NOMO-1 treated with dmso at 0.1 percent for 144 hours (cell line): ENCODE measurements around the gene TFF3.

ENCODE experiments used
- DNase-seq: peaks from one replicate; lab custom pipeline; 2025; ENCODE audit not compliant: unreplicated experiment; lab: John Stamatoyannopoulos, UW

The TFF3 gene

DNA sequence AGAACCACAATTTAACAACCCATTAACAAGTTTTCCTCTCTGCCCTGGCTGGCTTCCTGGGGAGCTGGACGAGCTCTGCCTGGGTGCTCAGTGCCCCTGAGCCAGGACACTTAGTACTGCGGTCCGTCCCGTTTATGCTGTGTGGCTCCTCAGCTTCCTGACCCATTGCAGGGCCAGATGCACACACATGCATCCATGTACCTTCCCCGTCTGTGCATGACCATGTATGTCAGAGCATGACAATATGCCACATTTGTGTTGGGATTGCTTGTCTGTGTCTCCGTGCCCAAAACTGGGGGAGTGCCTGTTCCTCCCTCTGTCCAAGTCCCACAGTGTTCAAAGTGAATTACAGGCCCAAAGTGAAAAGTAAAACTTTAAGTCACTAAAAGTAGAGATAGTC lies 9.7 kb upstream of the TFF3 start:
- DNase-seq: no peak

DNA sequence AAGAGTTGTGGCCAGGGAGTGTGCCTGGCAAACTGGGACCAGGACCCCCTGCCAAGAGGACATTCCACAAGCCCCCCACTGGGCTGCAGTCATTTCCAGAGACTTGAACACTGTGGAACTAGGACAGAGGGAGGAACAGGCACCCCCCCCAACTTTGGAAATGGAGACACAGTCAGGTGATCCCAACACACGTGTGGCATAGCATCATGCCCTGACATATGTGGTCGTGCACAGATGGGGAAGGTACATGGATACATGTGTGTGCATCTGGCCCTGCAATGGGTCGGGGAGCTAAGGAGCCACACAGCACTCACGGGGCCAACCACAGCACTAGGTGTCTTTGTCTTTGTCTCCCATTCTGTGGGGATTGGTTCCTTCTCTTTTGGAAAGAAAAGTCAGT lies 6.6 kb upstream of the TFF3 start:
- DNase-seq: no peak

DNA sequence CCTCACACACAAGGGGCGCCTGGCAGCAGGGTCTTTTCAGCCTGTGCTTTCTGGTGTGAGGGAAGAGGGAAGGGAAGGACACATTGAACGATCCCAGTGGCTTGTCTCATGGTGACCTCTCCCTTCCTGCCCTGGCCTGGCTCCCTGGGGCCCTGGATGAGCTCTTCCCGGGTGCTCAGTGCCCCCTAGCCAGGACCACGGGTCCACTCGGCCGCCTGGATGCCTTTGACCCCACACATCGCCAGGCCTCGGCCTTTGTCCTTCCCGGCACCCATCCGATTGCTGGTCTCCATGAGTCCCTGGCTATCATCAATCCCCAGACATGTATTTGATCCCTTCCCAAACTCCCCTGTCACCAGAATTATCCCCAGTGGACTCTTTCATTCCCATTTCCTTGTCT lies 6.0 kb upstream of the TFF3 start:
- no peak for DNase-seq

DNA sequence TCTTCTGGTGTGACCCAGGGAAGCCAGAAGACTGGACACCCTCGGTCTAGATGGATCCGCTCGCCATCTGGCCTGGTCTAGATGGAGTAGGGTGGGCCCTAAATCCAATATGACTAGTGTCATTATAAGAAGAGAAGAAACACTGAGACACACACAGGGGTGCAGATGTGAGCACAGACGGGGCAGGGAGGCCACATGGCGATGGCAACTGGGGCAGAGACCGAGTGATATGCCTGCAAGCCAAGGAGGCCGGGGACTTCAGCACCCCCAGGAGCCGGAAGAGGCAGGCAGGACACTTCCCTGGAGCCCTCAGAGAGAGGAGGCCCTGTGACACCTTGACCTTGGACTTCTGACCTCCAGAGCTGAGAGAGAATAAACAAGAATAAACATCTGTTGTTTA lies 5.6 kb upstream of the TFF3 start:
- no peak for DNase-seq

DNA sequence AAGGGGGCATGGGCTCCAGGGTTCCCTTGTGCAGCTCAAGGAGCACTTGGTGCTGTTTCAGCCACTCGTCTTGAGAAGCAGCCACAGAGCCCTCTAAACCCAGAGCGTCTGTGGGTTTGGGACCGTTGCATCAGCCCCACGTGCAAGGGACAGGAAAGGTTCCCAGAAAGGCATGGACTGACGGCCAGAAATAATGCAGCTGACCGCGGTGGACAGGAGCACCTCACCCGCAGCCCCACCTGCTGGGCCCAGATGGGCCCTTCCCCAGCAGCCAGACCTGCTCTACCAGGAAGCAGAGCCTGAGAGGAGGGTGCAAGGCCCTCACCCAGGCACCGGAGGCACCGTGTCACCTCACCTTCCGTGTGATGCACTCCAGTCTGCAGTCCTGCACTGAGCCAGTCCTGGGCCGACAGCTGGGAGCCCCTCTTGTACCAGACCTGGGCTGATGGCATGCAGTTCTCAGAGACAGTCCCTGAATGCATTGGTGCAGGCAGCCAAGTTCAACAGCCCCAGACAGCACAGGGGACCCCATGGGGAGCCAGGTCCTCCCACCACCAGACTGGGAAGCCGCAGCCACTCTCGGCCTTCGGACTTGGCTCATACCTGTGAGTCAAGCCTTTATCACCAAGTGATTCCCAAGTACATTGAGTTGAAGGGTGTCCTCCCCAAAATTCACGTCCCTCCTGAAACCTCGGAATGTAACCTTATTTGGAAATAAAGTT lies 4.8 kb upstream of the TFF3 start:
- no peak for DNase-seq

DNA sequence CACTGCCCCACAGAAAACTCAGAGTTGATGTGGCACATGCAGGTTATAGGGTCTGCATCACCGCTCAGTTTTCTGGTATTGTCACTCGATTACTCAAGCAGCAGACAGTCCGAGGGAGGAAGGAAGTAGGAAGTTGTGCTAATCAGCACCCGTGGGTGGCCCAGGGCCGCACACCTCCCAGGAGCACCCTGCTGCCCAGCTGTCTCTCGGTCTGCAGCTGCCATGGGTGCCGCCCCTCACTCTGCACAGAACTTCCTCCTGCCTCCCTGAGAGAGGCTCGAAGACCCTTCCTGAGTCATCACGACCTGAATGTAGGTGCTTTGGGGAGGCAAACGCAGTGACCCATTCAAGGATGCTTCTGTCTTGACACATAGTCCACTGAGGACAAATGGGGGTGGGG lies 4.2 kb upstream of the TFF3 start:
- DNase-seq: no peak

DNA sequence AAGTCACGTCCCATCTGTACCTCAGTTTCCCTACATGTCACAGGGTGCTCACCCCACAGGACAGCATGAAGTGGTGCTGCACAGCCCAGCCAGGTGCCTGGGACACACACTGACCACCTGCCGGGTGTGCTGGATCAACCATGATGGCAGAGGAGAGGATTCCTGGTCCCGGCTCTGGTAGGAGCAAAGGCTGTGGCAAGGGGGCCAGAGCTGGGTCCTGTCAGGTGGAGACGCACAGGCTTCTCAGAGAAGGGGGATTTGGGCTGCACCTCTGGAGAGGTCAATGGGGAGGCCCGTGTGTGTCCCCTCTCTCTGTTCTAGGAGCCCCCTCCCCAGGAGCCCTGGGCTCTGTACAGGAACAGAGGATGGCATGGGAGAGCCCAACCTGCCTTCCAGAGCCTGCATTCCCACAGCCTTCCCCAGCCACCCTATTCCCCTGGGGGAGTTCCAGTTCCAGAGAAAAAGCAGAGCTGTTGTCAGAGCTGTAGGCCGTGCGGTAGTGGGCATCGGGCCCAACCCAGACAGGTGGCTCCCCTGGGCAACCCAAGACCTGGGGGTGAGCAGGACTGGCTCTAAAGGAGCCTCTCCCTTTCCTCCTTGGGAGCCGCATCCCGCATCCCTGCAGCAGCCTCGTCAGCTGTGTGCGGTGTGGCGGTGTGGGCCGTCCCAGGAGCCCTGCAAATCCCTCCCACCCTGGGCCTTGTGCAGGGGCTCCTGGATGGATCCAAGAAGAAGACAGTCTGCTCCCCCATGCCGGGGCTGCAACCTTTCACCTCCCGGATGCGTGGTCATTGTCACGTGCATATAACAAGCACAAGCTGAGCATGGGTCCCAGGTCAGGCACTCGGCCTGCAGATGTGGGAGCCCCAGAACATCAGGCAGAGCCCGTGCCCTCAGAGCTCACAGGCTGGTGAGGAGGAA lies 2.9 kb upstream of the TFF3 start:
- no peak for DNase-seq

DNA sequence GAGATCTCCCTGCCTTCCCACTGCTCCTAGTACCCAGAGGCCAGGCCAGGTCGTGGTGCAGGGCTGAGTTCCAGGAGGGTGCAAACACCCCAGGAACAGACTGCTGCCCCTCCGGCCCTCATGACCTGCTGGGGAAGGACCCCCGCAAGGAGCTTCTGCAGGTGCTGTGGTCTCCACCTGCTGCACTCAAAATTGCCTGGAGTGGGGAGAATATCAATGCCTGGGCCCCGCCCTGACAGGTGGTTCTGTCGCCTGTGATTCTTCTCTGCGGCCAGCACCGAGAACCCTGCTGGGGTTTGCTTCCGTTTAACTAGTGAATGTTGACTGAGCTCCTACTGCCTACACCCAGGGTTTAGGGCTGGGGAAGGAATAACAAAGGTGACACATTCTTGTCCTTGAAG lies 2.1 kb upstream of the TFF3 start:
- DNase-seq: no peak

DNA sequence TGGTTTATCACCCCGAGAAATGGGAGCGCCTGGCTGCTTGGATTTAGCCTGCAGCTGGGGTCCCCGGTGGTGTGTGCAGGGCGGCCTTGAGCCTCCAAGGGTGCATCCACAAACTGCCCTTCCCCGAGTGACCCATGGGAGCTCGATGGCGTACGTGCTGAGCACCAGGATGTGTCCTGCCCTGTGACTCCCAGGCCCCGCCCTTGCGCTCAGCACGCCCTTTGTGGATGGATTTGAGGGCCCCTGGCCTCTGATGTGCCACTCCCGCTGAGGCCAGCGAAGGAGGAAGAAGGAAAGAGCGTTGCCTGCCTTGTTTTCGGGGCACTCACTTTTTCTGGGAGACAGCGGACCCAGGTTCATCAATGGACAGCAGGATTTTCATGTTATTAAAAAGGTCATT lies 1.7 kb upstream of the TFF3 start:
- DNase-seq: no peak

DNA sequence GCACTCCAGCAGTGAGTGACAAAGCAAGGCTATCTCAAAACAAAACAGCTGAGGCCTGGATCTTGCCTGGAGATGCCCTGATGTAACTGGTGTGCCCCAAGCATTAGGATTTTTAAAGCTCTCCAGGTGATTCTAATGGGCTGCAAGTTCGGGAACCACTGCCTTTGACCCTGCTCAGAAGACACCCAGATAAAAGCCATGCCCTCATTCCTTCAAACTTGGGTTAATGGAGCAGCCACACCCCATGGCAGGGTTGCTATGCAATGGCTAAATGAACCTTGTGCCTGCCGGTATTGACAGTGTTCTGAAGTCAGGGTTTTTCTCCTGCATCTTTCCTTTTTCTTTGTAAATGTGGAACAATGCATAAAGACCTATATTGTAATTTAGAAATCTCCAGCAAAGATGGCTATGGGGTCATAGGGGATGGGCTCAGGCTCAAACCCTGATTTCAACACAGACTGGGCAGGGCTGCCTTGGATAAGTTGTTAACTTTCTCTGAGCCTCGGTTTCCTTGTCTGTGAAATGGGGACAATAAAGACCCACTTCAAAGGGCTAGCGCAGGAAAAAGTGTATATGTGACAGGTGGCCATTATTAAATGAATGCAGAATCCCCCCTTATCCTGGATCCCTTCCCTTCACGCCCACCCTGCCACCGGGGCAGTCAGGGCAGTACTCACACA lies 453 bp downstream of the TFF3 start:
- no peak for DNase-seq

DNA sequence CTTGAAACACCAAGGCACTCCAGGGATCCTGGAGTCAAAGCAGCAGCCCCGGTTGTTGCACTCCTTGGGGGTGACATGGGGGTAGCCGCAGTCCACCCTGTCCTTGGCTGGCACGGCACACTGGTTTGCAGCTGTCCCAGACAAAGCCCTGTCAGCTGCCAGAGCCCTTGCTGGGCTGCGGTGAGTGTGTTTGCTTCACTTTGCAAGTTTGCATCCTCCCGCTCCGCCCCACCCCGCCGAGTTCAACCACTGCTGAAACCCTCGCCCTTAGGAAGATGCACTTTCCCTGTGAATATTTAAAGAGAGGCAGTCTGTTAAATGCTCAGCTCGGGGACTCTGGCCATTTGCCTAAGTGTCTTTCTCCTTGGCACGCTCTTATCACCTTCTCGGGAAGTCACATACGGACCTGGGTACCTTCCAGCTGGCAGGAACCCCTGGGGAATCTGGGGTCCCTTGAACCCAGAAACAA lies 1.7 kb downstream of the TFF3 start:
- DNase-seq: no peak

DNA sequence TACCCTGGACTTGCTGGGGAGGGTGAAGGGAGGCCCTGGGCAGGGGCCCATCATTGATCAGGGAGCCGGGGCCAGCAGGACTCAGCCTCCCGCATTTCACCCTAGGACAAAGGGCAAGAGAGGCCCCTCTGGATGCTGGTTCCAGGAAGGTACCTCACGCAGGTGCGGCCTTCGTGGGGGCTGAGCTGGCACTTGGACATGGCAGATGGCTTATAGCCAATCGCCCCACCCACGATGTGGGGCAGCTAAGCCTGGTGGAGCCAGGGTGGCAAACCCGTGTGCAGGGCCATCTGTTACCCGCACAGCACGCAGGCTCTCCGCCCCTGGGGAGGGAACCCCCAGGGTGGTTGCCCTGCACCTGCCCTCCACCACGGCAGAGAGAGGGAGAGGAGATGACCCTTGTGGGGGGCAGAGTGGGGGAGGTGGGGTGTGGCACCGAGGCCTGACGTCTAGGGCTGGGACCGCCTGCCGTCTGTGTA lies 2.5 kb downstream of the TFF3 start:
- no peak for DNase-seq

DNA sequence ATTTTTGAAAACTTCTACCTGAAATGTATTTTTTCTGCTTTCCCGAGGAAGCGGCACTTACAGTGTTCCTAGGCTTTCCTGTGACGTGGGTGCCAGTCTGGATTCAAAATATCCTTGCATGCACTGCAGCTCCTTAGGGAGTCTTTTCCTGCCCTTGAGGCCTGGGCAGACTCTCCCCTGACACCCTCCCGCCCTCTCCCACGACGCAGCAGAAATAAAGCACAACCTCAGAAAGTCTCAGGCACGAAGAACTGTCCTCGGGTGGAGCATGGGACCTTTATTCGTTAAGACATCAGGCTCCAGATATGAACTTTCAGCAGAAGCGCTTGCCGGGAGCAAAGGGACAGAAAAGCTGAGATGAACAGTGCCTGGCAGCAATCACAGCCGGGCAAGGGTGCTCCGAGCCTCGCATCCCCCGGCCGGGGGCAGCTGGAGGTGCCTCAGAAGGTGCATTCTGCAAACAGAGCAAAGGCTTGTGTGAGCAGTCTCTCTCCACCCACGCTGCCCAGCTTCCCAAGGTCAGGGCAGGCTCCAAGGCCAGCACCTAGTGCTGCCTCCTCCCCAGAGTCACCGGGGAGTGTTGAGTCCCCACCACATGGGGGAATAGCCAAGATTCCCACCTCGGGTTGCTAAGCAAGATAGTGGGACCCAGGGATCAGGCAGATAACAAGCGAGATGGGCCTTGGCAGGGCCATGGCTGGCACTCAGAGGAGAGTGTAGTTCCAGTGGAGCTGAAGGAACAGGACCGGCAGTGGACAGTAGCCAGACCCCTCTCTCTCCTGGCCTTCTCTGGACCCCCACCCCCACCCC lies 3.2 kb downstream of the TFF3 start:
- no peak for DNase-seq

DNA sequence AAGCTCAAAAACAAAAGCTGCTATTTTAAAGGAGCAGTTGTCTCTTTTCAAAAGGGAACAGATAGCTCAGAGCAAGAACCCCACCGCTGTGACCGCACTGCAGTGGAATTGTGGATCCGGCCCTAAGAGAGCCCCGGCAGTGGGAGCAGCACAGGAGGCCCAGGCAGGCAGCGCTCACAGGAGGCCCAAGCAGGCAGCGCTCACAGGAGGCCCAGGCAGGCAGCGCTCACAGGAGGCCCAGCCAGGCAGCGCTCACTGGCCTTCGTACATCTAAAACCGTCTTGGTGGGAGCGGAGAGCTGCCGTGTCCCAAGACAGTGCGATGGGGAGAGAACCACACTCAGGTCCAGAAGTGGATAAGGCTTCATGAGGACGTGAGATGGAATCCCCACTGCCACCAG lies 4.0 kb downstream of the TFF3 start:
- DNase-seq: no peak

DNA sequence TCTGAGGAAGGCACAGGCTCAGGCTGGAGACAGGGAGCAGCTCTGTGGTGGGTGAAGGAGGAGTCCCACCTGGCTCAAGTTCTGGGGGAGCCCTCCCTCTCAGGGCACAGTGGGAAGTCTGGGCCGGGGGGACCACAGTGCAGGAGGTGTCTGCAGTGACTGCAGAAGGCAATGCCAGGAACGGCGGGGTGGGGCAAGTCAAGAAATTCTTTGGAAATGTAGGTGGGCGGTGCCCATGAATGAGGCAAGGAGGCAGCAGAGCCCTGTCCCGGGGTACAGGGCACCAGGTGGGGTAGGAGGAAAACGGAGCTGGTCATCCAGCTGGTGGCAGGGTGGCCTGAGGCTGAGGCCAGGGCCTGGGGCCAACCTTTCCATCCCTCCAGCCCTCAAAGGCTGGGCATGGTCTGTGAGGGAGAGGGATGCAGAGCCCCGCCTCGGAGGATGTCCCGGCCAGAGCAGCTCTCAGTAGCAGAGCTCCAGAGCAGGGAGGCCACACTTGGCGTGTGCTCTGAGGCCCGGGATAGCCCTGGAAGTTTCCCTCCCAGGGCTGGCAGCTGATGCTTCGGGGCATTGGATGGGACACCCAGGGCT lies 4.7 kb downstream of the TFF3 start:
- no peak for DNase-seq

DNA sequence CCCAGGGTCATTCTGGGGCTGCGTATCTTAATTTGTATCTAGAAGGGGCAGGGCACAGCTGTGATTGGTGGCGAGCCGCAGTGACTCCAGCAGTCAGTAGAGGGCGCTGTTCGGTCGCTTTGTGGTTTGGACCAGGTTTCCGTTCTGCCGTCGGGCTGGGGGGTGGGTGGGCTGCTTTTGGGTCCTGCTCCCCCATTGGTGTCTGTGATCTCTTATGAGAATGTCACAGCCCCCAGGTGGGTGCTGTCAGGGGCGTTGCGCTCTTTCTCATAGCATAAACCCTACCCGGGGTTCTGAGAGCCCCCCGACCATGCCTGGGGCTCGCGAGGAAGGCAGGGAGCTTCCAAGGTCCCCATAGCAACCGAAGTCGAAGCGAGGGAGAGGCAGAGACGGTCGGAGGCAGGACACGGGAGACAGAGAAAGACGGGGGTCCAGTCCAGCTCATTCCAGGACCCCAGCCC lies 5.4 kb downstream of the TFF3 start:
- DNase-seq: no peak

DNA sequence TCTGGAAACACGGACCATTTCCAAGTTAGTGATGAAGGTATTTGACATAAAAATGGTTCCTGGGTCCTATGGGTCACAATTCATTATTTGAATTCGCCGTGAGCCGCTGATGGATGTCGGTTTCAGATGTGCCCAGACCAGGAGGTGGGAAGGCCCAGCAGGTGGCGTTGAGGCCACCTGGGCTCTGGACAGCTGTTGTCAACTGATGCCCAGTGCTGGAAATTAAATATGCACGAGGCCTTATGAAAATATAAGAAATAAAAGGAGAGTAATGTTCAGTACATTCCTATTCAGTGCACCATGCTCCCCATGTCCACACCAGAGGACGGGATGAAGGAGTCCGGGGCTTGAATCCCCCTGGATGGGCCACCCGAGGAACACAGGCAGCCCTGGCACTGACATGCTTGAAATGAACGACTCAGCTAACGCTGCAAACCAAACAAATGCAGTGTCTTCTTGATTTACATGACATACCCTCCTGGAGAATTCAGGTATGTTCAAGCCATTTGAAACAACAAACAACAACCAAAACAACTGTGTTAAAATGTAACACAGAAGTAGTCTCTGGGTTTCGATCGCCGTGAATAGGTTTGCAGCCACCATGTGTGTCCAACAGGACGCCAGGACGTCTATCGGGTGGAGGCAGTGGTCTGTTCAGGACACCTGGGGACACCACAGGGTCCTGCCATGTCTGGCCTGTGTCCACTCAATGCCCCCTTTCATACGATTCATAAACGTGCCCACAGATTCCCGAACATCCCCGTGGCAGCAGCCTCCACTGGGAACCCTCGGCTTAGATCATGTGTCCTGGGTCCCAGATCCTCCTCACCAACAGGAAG lies 6.1 kb downstream of the TFF3 start:
- no peak for DNase-seq

DNA sequence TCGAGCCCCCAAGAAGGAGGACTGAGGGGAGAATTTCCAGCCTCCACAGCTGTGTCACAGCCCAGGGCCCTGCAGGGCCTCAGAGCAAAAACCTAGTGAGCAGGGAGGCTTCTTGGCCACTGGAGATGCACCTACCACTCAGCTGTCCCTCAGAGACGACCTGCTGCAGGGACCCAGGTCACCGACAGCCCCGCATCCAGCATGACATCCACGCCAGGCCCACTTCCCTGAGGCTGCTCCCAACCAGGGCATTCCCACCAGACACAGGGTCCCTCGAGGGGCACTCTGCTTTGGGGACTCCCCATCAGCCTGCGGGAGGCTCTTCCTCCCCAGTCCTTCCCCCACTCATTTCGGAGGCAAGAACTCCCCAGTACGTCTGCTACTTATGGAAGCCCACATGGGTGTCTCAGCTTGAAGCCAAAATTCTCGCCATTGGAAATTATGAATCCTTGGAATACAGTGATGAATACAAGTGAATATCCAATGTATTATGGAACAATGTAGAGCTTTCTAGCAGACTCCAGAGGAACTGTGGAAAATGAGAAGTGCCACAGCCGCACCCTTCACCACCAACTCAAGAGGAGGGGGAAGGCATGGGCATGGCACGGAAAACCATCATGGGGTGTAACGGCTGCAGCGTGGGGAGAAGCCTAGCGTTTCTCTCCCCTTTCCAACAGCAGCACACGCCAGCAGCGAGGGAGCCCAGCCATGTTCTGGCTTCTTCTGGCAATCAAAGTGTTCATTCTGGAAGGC lies 6.9 kb downstream of the TFF3 start:
- DNase-seq: no peak

DNA sequence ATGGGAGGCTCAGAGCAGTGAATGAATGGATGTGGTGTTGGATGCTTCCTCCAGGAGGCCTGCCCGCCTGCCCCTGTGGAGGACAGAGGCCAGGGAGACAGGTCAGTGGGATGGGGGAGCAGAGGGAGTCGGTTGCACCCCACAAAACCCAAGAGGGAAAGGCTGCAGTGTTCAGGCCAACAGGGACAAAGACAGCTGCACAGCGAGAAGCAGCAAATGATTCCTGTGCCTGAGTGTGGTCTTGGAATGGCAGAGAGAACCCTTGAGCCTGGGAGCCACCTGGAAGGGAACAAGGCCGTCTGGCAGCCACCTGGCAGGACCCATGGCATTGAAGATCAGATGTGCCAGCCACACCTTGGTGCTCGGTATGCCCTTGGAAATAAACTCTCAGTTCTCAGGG lies 8.1 kb downstream of the TFF3 start:
- DNase-seq: no peak
